ENCODE results near the gene TMEM205.
"Not testable (repeated sequence)": the region's sequence is repeated elsewhere in the genome, so short reads cannot be mapped to it uniquely, and the experiment has no call there.

Gene TMEM205

DNA sequence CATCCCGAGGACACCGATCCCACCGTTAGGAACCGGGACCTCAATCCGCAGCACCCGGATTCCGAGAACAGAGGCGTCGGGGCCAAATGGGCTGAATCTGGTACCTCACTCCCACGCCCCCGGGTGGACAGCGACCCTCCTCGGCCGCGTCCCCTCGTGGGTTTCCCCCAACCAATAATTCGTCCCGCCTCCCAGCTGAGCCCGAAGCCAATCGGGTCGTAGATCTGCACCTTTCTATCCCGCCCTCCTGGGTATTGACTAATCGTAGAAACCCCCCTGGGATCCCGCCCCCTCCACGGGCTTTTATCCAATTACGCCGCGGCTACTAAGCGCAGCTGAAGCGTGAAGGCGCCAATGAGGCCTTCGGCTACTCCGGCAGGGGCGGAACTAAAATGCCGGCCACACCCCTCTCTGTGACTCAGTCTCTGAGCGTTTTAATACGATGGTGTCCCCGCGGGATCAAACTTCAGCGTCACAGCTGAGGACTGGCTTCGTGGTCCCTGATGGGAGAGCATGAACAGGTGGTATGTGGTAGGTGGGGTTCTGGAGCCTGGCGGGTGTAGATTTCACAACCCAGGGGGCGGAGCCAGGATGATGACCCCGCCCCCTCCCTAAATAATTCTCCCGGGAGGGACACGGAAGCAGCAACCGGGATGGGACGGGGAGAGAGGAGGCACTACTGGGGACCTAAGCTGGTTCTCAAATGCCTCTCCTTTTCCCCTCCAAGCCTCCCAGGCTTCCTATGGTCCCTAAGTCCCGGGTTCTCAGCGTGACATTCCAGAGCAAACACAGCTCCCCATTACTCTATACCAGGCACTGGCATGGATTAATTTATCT, at the start of gene TMEM205, which contains the start of gene CCDC159:
Gene TMEM205, minus strand, starts transcription at position 165 of the 837 bp plus-strand sequence. CDS start 649 bp downstream, outside the sequence.
Gene CCDC159, plus strand, starts transcription at position 416 of the 837 bp plus-strand sequence. Its CDS starts 88 bp downstream, at position 504.
- DNase-seq (ENCODE audit: low read depth), result peak; percentile 98

DNA sequence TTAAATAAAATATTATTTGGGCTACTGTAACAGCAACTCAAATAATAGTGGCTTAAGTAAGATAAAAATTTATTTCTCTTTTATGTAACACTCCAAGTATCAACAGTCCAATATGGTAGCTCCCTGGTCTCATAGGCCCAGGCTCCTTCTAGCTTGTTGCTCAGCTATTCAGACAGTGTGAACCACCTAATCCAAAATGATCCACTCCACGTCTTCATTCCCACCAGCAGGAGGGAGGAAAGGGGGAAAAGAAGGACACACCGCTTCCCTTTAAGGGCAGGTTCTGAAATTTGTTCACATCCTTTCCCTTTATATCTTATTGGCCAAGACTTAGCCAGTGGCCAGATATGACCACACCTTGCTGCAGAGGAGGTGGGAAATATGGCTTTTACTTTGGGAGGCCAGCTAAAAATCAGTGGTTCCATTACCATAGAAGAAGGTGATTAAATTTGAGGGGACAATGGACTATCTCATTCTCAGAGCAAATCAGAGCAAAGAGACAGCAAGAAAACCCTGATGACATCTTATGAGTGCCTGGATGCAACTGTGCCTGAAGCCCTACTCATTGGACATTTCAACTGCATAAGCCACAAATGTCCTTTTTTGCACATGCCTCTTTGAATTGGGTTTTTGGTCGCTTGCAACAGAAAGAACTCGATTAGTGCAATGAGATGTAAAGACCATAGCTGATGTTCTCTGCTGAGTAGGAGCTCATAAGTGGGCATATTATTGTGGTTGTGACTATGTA, 45.0 kb upstream of the TMEM205 start:
- no peak for DNase-seq (ENCODE audit: low read depth)

DNA sequence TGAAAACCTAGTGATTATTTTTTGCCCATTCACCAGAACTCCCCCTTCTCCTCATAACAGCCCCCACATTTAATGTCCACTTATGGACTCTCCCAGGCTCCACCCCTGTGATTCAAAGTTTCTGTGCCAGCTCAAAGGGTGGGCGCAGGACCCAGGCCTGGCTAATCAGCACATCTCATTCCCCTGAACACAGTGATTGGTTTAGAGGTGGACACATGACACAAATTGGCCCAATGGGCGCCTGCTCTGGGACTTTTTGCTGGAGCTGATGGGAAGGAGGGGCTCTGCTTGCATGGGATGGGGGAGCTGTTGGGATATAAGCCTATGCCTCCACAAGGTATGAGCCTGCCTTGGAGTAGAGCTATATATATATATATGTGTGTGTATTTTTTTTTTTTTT, 44.3 kb upstream of the TMEM205 start:
- no peak for DNase-seq (ENCODE audit: low read depth)

DNA sequence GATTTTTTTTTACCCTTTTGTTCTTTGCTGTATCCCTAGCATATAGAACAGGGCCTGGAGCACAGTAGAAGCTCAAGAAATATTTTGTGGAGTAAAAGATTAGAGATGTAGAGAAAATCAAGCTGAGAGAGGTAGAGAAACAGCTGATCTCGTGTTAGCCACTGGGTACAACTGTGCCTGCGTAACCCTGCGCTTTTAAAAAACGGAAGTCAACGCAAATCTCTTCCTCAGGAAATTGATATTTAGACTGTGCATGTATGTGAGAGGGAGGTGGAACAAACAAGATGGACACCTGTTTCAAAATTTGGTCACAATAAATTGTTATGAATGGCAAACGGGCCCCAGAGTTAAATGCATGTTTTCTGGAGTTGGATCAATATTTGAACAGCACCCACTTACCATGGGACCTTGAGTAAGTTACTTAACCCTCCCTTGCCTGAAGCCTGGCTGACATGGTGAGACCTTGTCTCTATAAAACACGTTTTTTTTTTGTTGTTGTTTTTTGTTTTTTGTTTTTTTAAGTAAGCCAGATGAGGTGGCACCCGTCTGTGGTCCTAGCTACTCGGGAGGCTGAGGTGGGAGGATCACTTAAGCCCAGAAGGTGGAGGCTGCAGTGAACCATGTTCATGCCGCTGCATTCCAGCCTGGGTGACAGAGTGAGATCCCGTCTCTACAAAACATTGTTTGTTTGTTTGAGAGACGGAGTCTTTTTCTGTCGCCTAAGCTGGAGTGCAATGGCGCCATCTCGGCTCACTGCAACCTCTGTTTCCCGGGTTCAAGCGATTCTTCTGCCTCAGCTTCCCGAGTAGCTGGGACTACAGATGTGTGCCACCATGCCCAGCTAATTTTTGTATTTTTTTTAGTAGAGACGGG, 41.3 kb upstream of the TMEM205 start:
- no peak for DNase-seq (ENCODE audit: low read depth)

DNA sequence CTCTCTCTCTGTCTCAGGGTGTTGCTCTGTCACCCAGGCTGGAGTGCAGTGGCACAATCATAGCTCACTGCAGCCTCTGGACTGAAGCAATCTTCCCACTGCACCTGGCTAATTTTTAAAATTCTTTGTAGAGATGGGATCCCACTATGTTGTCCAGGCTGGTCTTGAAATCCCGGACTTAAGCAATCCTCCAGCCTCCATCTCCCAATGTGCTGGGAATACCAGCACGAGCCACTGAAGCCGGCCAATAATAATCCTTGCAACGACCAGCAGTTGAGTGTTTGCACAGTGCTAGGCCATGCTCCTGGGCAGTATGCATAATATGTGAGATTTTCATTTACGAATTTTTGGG, 38.7 kb upstream of the TMEM205 start:
- no peak for DNase-seq (ENCODE audit: low read depth)

DNA sequence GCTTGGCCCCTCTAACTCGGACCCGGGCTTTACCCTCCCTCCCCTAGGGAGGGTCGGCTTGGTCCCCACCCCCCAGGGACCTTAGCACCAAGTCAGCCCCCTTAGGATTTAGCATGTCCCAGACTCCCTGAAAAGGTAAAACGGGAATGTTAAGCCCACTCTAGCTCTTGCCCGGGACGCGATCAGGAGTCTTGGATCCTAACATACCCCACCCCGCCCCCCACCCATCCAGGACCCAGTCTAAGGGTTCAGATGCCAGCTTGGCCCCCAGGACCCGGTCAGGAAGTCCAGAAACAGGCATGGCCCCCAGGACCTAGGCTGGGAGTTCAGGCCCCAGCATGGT, 37.6 kb upstream of the TMEM205 start:
- DNase-seq (ENCODE audit: low read depth), result no peak

DNA sequence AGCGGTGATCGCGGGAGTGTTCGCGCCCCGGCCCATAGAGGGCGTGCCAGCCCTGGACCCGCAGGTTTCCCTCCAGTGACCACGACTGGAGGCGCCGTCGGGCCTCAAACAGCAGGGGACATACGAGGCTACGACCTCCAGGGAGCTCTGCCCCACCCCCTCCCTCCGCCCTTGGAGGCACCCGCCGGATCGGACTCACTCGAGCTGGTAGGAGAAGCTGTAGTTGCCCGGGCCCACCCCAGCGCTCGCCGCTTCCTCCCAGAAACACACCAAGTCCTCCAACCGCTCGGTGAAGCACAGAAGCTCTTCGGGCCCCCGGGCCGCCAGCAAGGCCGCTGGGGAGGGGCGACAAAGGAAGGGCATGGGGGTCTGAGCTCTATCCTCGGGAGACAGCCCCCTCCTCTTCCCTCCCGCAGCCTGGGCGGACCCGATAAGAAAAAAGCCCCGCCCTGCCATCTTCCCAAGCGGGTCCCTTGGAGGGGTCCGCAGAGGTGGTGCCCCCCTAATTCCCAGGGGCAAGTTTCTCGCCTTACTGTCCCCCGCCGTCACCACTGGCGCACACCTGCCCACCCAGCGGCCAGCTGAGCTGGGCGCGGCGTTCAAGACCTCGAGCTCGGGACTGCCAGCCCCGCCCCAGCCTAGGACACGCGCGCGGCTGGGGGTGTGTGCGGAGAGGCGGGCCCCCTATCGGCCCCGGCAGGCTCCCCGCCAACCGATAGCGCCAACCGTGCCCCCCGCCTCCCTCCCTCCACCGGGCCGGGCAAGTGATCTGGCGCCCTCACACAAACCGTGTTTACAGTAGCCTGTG, 37.0 kb upstream of the TMEM205 start:
- DNase-seq (ENCODE audit: low read depth), result no peak

DNA sequence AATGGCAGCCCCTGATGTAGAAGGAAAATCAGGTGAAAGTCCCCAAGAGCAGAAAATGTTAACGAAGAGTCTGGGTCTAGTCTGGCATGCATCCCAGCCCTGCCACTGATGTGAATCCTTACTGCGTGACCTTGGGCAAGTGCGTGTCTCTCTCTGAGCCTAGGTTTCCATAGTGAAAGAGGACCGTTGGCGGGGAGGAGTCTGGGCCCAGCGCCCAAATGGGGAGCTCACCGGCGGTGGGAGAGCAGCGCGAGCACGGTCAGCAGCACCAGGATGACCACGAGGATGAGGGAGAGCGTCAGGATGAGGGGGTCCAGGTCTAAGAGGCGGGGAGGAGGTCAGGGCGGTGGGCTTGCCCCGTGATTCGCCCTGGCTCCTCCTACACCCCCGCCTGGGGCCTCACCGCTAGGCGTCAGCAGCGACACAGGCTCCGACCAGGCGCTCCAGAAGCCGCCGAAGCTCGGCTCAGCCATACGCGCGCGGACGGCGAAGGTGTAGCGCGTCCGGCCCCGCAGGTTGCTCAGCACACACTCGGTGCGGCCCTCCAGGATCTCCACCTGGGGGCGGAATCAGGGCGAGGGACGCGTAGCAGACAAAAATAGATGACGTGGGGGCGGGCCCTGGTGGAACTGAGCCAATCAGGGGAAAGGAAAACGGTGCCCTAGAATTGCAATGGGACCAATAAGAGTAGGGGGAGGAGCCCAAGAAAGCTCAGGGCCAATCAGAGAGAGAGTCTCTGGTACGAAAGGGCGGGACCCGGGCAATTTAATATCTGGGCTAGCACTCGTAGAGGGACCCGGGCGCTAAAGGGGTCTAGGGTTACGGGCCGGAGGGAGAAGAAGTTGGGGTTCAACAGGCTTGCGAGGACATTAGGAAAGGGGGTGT, 34.8 kb upstream of the TMEM205 start:
- peak; percentile 93 for DNase-seq (ENCODE audit: low read depth)

DNA sequence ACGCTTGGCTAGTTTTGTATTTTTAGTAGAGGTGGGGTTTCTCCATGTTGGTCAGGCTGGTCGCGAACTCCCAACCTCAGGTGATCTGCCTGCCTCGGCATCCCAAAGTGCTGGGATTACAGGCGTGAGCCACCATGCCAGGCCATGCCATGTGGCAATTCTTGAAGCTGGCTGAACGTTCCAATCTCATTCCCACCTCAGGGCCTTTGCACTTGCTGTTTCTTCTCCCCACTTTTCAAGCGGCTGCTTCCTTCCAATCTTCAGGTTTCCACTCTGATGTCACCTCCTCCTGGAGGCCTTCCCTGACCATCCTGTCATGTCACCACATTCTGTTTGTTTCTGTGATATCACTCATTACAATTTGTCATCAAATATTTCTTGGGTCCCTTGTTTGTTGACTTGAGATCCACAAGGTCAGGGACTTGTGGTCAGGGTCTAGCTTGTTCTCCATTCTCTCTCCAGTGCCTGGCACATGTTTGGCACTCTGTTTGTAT, 33.8 kb upstream of the TMEM205 start:
- no peak for DNase-seq (ENCODE audit: low read depth)

DNA sequence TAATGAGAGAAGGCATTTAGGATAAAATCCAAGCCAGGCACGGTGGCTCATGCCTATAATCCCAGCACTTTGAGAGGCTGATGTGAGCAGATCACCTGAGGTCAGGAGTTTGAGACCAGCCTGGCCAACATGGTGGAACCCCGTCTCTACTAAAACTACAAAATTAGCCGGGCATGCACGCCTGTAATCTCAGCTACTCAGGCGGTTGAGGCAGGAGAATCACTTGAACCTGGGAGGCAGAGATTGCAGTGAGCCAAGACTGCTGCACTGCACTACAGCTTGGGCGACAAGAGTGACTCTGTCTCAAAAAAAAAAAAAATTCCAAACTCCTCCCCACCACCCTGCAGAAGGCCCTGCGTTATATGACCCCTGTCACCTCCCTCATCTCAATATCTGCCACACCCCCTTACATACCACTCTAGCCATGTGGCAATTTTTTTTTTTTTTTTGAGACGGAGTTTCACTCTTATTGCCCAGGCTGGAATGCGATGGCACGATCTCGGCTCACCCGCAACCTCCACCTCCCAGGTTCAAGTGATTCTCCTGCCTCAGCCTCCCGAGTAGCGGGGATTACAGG, 33.3 kb upstream of the TMEM205 start:
- DNase-seq (ENCODE audit: low read depth), result not testable (repeated sequence)

DNA sequence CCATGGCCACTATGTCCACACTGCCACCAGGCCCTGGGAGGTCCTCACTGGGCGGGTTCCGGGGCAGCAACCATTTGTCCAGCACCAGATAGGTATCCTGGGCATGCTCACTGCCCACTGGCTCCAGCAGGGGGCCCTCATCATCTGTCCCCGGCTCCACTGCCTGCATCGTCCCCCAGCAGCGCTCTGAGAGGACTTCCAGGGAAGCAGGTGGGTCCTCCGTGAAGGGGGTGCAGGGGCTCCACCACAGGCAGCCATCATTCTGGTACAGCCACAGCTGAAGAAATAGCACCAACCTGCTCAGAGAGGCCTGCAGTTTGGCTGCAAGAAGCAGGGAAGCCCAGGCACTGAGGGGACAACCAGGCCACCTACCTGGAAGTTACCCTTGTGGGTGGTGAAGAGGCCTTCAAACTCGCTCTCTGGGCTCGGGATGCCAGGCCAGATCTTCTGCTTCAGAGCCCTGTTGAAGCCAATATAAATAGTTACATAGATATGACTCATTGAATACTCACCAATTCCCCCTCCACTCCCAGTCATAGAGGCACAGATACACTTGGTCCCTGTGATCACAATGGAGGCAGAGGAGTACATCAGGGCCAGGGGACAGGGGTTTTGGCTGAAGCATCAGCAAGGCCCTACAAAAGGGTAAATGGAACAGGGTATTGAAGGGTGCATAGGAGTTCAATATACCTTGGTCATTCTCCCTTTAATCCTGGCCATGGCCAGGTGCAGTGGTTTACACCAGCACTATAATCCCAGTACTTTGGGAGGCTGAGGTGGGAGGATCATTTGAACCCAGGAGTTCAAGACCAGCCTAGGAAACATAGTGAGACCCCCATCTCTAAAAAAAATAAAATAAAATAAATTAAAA, 32.5 kb upstream of the TMEM205 start:
- DNase-seq (ENCODE audit: low read depth), result no peak

DNA sequence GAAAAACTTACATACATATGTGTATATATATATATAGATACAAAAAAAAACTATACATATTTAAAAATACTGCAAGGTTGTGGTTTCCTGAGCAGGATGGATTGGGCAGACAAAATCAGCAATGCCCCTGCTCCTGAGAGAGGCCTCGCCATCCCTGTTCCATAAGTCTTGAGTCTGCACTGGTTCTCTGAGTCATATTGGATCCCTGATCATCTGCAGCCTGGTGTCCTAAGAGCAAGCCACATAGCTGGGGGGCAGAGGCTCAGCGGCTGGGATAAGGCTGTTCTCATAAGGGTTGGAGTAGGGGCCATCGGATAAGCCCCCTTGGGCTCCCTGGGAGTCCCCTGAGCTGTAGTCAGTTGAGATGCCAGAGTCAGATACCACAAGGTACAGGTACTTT, 31.7 kb upstream of the TMEM205 start:
- DNase-seq (ENCODE audit: low read depth), result no peak

DNA sequence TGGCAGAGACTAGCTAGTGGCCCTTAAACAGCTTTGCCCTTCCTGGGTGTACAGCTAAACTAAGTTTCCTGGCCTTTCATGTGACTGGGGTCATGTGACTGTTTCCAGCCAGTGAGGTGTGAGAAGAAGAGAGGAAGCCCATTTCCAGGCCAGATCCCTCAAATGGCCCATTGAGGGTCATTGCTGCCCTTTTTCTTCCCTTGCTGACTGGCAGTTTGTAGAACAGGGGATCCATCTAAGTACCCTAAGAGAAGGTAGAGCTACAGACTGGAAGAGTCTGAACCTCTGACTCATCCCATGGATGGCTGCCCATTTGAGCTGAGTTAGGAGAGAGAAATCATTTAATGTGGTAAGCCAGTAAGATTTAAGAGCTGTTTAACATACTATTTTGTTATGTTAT, 31.2 kb upstream of the TMEM205 start:
- DNase-seq (ENCODE audit: low read depth), result no peak

DNA sequence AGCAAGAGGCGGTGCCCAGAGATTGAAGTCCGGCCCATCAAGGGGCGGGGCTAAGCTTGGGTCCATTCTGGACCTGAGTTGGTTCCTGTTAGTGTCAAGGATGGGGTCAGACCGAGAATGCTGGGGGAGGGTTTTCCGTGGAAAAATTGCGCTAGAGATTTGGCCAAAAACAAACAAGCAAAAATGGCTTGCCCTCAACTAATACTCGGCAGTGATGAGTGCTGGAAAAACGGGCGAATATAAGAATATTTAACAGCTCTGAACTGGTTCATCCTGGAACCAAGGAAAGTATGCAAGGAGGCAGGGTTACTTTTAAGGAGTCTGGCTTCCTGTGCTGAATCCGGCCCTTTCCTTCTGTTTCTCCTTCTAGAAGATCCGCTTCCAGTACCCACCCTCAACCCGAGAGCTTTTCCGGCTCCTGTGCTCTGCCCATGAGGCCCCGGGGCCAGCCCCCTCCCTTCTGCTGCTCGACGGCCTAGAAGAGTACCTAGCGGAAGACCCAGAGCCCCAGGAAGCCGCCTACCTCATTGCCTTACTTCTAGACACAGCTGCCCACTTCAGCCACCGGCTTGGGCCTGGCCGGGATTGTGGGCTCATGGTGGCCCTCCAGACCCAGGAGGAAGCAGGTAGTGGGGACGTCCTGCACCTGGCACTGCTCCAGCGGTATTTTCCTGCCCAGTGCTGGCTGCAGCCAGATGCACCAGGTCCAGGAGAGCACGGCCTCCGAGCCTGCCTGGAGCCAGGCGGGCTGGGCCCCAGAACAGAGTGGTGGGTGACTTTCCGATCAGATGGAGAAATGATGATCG, 29.3 kb upstream of the TMEM205 start:
- peak; percentile 50 for DNase-seq (ENCODE audit: low read depth)

DNA sequence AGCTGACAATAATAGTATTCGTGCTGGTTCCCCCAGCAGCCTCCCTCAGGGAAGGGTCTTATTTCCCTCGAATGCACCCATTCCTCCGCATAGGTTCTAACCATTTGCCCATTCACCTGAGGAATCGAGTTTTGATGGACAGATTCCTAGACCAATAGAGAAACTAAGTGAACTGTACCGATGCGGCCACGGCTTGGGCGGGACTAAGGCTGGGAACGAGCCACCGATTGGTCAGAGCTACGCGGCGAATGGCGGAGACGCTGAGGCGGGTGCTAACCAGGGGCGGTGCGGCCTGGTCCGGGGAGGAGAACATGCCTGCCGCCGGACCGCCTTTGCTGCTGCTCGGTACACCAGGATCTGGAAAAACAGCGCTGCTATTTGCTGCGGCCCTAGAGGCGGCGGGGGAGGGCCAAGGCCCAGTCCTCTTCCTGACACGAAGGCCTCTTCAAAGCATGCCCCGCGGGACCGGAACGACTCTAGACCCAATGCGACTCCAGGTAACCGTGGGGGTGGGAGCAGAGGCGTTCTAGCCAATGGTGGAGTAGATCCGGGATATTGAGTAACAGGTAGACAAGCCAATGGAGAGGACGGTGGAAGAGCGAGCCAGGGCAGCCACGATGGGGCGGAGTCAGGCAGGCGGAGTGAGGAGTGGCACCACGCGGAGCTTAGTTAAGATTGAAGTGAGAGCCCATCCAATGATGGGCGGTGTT, 28.5 kb upstream of the TMEM205 start, which contains the start of gene SWSAP1:
Gene SWSAP1, plus strand, starts transcription at position 234 of the 710 bp plus-strand sequence. Its CDS starts 15 bp downstream, at position 249.
- DNase-seq (ENCODE audit: low read depth), result peak; percentile 94

DNA sequence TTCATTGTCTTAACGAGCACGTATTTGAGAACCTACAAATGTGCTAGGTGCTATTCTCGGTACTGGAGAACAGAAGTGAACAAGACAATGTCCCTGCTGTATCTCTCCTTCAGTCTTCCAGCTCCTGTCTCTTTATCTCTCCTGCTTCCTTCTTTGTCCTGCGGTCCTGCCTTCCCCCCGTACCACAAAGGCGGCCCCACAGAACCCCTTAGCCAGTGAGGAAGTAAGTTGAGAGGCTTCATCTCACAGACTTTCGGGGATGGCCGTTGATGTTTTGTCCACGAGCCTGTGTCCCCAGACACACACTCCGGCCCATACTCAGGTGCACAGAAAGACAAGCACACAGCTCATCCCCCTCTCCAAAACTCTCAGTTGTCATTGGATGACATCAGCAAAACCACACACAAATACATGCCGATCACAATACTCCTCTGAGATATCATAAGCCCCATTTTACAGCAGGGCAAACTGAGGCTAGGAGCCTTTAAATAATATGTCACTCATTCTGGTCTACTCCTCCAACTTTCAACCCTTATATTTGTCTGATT, 27.9 kb upstream of the TMEM205 start:
- no peak for DNase-seq (ENCODE audit: low read depth)
